Measurements from ENCODE around the gene AGAP2.

The AGAP2 gene

GRCh38 chr12:57766464-57767304, 28.1 kb upstream of the AGAP2 start, which contains the start of gene CYP27B1:
TSS of gene CYP27B1 (minus strand) at chr12:57767078. CDS start at chr12:57767041, 37 bp downstream.
- DNase-seq, result peak; percentile 55

DNA sequence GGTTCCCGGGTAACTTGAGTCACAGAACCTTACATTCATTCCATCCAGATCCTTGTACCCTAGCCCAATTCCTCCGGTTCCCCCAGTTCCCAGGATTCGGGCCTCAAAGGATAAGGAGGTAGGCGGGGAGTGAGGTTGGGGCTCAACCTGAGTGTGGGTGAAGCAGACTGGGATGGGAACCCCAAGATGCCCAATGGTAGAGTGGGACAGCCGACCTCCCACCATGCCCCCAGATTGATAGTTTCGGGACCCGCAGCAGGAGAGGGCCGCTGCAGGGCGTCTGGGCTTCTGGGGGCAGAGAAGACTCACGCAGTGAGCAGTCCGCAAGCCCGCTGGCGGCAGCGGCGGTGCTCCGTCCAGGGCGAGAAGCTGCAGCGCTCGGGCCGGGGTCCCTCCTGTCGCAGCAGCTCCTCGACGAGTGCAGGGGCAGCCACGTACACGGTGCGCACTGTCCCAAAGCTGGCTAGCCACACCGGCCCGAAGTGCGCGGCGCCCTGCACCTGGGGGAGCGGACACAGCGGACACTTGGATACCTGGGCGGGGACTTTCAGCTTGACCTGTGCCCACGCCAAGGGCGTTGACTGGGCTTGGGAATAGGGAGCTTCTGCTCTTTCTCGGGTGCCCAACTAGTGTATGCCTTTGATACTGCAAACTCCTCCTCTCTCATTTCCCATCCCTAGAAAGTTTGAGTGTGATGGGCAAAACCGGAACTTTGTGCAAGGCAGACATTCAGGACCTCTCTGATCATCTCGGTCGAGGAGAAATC, 27.3 kb upstream of the AGAP2 start:
- no peak for DNase-seq

DNA sequence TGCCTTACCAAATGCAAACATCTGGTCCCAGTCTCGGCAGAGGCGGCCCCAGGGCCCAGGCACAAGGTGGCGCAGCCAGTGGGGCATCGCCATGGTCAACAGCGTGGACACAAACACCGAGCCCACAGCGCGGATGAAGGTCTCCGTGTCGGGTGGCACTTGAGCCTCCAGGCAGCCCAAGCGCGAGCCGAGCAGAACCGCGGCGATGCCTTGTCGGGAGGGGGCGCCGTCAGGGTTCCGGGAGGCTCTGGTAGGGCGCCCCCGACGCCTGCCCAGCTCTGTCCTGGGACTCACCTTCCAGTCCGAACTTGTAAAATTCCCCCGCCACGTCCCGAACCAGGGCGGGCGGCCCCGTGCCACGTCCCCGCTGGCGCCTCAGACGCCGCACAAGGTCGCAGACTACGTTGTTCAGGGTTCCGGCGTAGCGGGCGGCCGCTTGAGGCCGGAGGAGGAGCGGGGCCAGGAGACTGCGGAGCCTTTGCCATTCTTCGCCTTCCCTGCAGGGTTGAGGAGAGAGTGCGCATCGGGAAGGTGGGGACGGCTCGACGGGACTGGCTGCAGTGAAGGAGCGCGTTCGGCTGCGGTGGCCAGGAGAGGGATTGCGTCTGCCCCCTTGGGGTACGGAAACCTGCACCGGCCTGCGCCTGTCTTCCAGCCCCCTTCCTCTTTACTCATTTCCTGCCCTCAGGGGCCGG, 26.6 kb upstream of the AGAP2 start:
- peak; percentile 66 for DNase-seq

DNA sequence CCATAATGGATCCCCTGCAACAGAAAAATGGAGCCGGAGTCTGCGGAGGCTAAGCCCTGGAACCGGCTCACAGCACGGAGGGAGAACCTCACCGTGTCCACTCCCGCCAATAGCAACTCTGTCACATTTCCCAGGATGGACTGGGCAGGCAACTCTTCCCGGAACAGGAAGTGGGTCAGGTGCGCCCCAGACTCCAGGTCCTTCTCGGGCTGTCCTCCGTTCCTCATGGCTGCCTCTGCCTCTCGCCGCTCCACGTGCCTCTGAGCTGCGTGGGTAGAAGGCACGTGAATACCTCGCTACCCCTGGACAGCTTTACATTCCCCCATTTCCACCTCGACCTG, 26.1 kb upstream of the AGAP2 start:
- no peak for DNase-seq

- no peak for DNase-seq
These were observed 25.5 kb upstream of the AGAP2 start for GRCh38 chr12:57763881-57764661.

DNA sequence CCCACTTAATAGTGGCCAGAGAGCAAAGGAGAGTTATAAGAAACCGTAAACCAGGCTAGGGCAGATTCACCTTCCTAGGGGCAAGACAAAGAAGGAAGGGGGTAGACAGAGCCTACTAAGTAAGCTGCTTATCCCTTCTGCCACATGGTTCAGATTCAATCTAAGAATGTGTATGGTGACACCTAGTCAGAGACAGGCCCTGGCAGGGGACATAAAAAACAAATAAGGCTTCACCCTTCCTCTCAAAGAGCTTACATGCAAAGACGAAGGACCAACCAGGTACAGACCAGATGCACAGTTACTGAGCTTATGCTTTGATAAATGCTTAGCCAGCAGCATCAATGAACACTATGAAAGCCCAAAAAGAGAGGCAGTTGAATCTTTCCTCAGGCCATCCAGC, 23.9 kb upstream of the AGAP2 start:
- DNase-seq, result no peak

DNA sequence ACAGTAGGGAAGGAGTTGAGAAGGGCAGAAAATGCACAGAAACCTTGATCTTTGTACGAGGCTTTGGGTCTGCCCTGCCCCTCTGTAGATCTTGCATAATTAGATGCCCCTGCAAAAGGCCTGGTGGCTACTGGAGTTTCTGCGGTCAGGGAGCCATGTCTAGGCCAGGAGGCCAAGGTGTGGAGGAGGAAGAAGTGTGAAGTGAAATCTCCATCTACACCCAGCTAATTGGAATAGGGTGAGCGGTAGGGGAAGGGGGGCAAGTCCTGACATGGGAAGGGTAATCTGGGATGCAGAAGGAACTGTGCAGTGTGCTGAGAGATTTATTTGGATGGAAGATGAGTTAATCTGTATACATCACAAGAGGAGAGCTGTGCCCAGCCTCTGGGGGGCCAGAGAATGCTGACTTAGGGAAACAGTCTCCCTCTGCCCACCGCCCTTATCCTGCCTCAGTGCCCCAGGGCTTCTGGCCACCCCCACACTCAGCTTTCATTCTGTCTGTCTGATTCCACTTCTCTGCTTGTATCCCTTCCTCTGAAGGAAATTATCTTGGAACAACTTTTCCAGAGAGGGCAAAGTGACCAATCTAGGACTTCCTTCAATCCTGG, 23.0 kb upstream of the AGAP2 start:
- no peak for DNase-seq

- DNase-seq, result no peak
These were observed 21.9 kb upstream of the AGAP2 start for GRCh38 chr12:57760347-57760982.

- peak; percentile 74 for DNase-seq
These were observed 20.9 kb upstream of the AGAP2 start for GRCh38 chr12:57759360-57759980.

- no peak for DNase-seq
These were observed 20.2 kb upstream of the AGAP2 start for GRCh38 chr12:57758552-57759359.

- DNase-seq, result no peak
These were observed 19.2 kb upstream of the AGAP2 start for GRCh38 chr12:57757771-57758170.

DNA sequence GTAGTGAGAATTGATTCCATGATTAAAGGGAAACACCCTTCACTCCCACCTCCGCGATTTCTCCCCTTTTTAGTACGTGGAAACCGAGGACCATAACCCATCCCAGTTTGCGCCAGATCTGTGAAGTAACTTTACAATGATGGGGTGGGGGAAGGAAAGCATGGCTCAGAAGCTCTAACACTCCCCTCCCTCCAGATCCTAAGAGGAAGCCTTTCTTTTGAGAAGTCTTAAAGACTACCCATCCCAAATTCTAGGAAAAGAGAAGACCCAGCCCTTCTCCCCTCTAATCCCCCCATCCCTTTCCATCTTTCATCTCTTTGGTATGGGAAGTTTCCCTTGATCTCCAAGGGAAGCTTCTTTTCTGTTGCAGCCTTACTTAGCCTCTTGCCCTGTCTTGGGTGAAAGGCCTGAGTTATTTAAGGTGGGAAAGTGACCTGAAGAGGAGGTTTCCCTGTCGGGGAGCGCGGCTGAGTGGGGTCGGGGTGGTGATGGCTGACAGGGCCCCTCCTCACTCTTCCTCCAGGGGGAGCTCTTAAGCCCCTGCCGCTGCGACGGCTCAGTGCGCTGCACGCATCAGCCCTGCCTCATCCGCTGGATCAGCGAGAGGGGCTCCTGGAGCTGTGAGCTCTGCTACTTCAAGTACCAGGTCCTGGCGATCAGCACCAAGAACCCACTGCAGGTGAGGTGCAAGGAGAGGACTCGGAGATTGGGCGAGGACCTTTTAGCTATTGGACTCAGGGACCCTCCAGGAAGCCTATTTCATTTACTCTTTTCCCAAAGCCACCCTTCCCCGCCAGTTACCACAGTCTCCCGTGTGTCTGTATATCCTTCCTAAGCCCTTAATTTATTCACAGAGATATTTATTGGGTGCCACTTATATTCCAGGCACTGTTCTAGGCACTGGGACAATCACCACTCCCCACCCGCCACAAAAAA, 18.1 kb upstream of the AGAP2 start:
- peak; percentile 87 for DNase-seq

- peak; percentile 36 for DNase-seq
These were observed 17.2 kb upstream of the AGAP2 start for GRCh38 chr12:57755454-57756372.

- DNase-seq, result no peak
These were observed 16.6 kb upstream of the AGAP2 start for GRCh38 chr12:57755194-57755453.

GRCh38 chr12:57754411-57755193, 16.1 kb upstream of the AGAP2 start, which contains the start of gene MARCHF9:
TSS of gene MARCHF9 (plus strand) at chr12:57755103. CDS start at chr12:57755529, 426 bp downstream.
- peak; percentile 74 for DNase-seq

- DNase-seq, result peak; percentile 66
These were observed 15.3 kb upstream of the AGAP2 start for GRCh38 chr12:57753756-57754337.

DNA sequence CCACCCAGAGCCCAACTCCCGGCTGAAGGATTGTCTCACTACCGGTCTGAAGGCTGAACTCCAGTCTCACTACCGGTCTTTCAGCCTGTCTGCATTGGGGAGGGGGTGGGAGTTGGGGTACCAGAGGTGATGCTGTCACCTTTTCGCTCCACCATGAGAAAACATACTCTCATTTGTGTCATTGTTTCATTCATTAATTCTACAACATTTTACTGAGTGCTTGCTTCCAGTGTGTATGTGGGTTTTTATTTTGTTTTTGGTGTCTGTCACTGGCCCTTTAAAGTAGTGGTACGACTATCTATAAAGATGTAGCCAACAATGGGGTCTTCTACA, 14.1 kb upstream of the AGAP2 start:
- DNase-seq, result no peak
